GM19035 (cell line): ENCODE results near the gene SHISA4.
"Not testable (repeated sequence)": the region's sequence is repeated elsewhere in the genome, so short reads cannot be mapped to it uniquely, and the experiment has no call there.

ENCODE experiments used
- ATAC-seq: cut with Tn5 transposase; IDR thresholded peaks from one replicate; pipeline ENCODE4 v1.9.1; 2021; ENCODE audit not compliant: unreplicated experiment

Gene SHISA4

GRCh38 chr1:201921952-201922558 lies 33.4 kb downstream of the SHISA4 start:
- no peak for ATAC-seq

- ATAC-seq: no peak
Observed at GRCh38 chr1:201925301-201925567, 36.5 kb downstream of the SHISA4 start.

- ATAC-seq: no peak
Observed at GRCh38 chr1:201925981-201926645, 37.4 kb downstream of the SHISA4 start.

GRCh38 chr1:201928266-201928665 lies 39.6 kb downstream of the SHISA4 start:
- no peak for ATAC-seq

DNA sequence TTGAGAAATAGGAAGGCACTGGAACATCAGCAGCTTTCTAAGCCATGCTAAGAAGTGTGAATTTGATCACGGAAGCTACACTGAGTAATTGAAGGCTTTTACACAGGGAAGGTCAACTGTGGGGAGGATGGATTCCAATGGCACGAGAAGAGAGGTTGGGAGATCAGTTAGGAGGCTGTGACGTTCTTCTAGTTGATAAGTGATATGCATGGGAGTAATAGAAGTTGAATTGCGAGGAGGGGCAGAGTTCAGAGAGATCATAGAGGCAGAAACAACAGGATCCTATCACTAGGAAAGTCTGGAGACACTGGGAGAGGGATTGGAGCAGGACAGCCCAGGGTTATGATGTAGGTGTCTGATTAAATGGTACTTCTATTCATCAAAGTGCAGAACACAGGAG lies 41.4 kb downstream of the SHISA4 start:
- no peak for ATAC-seq

DNA sequence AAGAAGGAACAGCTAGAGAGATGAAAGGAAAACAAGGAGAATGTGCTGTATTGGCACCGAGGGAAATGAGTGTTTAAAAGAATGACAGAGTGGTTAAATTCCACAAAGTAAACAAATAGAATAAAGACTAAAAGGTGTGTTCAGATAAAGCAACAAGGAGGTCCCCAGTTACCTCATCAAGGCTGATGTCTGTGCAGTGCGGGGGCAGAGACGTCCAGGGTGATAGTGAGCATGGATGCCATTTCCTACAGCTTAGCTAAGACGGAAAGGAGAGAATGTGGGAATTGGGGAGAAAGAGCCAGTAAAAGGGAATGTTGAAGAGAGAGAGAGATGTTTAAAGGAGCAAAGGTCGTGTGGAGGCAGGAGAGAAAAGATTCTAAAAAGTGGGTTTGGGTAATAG lies 42.1 kb downstream of the SHISA4 start:
- no peak for ATAC-seq

GRCh38 chr1:201933840-201934430 lies 45.2 kb downstream of the SHISA4 start:
- no peak for ATAC-seq

- ATAC-seq: no peak
Observed at GRCh38 chr1:201937624-201938213, 49.0 kb downstream of the SHISA4 start.

DNA sequence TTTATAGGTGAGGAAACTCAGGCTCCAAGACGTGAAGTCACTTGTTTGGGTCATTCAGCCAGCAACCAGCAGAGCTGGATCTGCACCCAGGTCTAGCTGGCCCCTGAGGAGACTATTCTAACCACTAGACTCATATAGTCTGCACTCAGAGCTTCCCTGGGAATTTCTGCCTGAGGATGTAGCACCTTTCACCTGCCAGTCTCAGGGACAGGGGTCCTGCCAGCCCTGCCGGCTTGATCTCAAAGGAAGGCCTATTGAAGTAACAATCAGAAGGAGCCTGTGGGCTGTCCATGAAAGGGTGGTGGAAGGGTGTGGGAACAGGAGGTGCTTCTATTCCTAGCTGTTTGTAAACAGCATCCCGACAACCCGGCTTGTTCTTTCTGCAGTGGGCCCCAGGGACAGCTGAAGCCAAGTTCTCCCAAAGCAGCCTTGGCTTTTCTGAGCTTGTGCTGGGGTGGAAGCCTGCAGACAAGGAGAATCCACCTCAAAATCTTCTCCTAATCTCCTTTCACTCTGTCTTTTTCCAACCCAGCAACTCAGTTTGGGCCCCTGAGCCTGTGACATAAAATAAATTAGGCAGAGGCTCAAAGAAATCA lies 49.8 kb downstream of the SHISA4 start:
- no peak for ATAC-seq

GRCh38 chr1:201939148-201939547 lies 50.5 kb downstream of the SHISA4 start:
- no peak for ATAC-seq

GRCh38 chr1:201939574-201939973 lies 50.9 kb downstream of the SHISA4 start:
- ATAC-seq: no peak

DNA sequence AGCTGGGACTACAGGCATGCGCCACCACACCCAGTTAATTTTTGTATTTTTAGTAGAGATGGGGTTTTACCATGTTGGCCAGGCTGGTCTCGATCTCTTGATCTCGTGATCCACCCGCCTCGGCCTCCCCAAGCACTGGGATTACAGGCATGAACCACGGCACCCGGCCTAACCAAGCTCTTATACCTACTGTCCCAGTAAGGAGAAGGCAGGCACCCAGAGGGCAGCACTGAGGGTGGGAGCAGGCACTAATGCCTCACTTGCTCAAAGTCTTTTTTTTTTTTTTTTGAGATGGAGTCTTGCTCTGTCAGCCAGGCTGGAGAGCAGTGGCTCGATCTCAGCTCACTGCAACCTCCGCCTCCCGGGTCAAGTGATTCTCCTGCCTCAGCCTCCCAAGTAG lies 51.6 kb downstream of the SHISA4 start:
- ATAC-seq: not testable (repeated sequence)

DNA sequence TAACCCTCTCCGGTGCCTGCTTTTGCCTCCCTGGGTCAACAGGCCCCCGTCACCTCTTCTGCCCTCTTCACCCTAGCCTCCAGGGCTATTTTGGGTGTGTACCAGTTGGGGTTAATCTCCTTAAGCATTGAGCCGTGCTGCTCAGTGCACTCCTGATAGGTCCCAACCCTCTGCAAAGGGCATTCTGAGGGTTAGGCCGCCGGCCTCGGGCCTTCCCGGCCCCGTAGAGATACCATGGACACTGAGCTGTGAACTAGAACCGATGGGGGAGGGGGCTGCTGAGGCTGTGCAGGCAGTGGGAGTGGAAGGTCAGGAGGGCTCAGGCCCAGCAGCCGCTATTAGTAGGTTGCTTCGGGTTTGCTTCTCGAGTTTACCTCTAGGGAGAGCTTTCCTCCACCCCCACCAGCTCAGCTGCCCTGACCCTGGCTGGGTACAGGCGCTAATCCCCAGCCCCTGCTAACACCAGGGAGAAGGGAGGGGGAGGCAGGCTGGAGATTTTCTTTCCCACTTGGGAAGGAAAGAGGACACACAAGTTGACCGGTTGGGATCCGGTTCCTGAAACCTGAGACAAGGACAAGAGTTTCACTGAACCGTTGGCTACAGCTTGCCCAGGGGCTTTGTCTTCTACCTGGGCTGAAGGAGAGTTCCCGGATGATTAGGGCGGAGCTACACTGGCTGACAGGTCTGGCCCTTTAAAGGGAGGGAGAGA lies 52.9 kb downstream of the SHISA4 start:
- no peak for ATAC-seq

DNA sequence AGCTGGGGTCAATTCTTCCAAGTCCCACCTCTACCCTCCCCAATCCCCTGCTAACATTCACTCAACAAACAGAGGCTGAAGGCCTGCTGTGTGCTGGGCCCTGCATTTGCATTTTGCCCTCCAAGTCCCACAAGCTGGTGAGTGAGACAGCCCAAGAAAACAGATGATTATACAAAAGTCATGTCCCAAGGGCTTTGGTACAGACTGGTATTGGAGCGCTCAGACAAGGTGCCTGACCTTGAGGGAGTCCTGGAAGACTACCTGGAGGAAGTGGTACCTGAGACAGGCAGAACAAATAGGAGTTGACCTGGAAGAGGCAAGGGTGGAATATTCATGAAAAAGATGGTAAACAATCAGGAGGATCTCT lies 53.4 kb downstream of the SHISA4 start:
- no peak for ATAC-seq
